Ectodermal cell (in vitro differentiated cells): ENCODE results near the gene IQCF5.

Experiments
- H3K27ac ChIP-seq: 2 replicates; pipeline ENCODE4 v1.7.0; 2013; ENCODE audit warnings: mild to moderate bottlenecking, low read depth, low read length; ENCODE audit not compliant: insufficient read depth, poor library complexity, severe bottlenecking
- H3K27me3 ChIP-seq: 2 replicates; pipeline ENCODE4 v1.7.0; 2013; ENCODE audit warnings: mild to moderate bottlenecking, low read length; ENCODE audit not compliant: insufficient read depth, control insufficient read depth, poor library complexity, severe bottlenecking
- H3K36me3 ChIP-seq: one replicate; pipeline ENCODE4 v1.7.0; 2013; ENCODE audit warnings: low read length; ENCODE audit not compliant: control insufficient read depth, insufficient read depth
- H3K4me1 ChIP-seq: one replicate; pipeline ENCODE4 v1.7.0; 2013; ENCODE audit warnings: low read length; ENCODE audit not compliant: control insufficient read depth, insufficient read depth
- H3K4me3 ChIP-seq: 2 replicates; pipeline ENCODE4 v1.7.0; 2013; ENCODE audit warnings: low read depth, low read length, control low read depth; ENCODE audit not compliant: insufficient read depth
- H3K9me3 ChIP-seq: 2 replicates; pipeline ENCODE4 v1.7.0; 2013; ENCODE audit warnings: mild to moderate bottlenecking, low read length, moderate library complexity; ENCODE audit not compliant: control insufficient read depth
- WGBS, 2 experiments: methylation state at CpG; one replicate each; pipeline ENCODE4 v1.1.7; 2013; ENCODE audit warnings: missing lambda C conversion rate in 2 of 2; 5-methylcytosine and 5-hydroxymethylcytosine counted together

IQCF5 gene

GRCh38 chr3:51894391-51894790 is 19.0 kb upstream of the IQCF5 start:
- H3K4me3 ChIP-seq, result no peak overlapping the region
- H3K27me3 ChIP-seq, result no peaks in the 10 kb centered on the region
- H3K27ac ChIP-seq, result no peak overlapping the region
- WGBS, 2 experiments, result 88 to 94% methylated on average over 4 of the region's 4 CpGs
- no peaks in the 10 kb centered on the region for H3K9me3 ChIP-seq
- H3K36me3 ChIP-seq, result no peaks in the 10 kb centered on the region
- no peaks in the 10 kb centered on the region for H3K4me1 ChIP-seq

GRCh38 chr3:51891242-51892039 is 16.0 kb upstream of the IQCF5 start:
- H3K36me3 ChIP-seq, result no peaks in the 10 kb centered on the region
- no peak overlapping the region for H3K27ac ChIP-seq
- WGBS, 2 experiments, result 85 to 87% methylated on average over 7 of the region's 7 CpGs
- H3K4me3 ChIP-seq, result no peak overlapping the region
- no peaks in the 10 kb centered on the region for H3K4me1 ChIP-seq
- H3K9me3 ChIP-seq, result no peaks in the 10 kb centered on the region
- no peaks in the 10 kb centered on the region for H3K27me3 ChIP-seq

GRCh38 chr3:51888463-51889105 is 13.2 kb upstream of the IQCF5 start:
- WGBS, 2 experiments, result 95 to 96% methylated on average over 12 of the region's 12 CpGs
- Histone ChIP-seq H3K27me3 (no peaks in the 10 kb centered on the region), H3K9me3 (no peaks in the 10 kb centered on the region), H3K36me3 (no peaks in the 10 kb centered on the region), H3K4me1 (no peaks in the 10 kb centered on the region), H3K4me3 (no peak overlapping the region), H3K27ac (no peak overlapping the region)

DNA sequence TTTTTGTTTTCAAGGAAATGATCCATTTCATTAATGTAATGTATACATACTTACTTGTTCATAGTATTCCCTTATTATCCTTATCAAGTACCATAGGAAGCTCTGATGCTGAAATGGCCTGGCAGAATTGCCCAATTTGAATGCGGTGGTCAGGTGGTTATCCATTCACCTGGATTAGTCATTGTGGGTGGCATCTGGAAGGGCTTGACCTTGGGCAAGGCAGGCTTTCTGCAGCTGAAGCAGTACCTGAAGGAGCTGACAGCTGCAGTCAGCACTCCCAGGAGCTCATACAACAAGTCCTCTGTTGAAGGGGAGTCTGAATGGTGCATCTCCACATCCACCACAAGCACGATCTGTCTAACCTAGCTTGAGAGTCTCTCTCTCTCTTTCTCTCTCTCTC is 12.2 kb upstream of the IQCF5 start:
- Histone ChIP-seq H3K27me3 (no peaks in the 10 kb centered on the region), H3K4me1 (no peaks in the 10 kb centered on the region), H3K27ac (no peak overlapping the region), H3K4me3 (no peak overlapping the region), H3K9me3 (no peaks in the 10 kb centered on the region), H3K36me3 (no peaks in the 10 kb centered on the region)
- 92 to 93% methylated on average over 2 of the region's 2 CpGs for WGBS, 2 experiments

DNA sequence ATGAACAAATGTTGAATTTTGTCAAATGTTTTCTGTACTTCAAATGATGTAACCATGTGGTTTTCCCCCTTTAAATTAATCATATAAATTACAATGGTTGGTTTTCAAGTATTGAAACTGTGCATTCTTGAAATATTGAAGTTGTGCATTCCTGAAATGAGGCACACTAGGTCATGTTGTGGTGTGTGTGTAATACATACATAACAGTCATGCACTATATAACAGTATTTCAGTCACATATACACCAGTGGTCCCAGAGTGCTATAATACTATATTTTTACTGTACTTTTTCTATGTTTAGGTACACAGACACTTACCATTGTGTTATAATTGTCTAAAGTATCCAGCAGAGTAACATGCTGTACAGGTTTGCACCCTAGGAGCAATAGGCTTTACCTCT is 11.0 kb upstream of the IQCF5 start:
- Histone ChIP-seq H3K27me3 (no peaks in the 10 kb centered on the region), H3K27ac (no peak overlapping the region), H3K4me1 (no peaks in the 10 kb centered on the region), H3K36me3 (no peaks in the 10 kb centered on the region), H3K4me3 (no peak overlapping the region), H3K9me3 (no peaks in the 10 kb centered on the region)

GRCh38 chr3:51879937-51880336 is 4.5 kb upstream of the IQCF5 start:
- Histone ChIP-seq H3K27me3 (no peaks in the 10 kb centered on the region), H3K36me3 (no peaks in the 10 kb centered on the region), H3K27ac (no peak overlapping the region), H3K4me3 (no peak overlapping the region), H3K4me1 (no peaks in the 10 kb centered on the region), H3K9me3 (no peaks in the 10 kb centered on the region)
- WGBS, 2 experiments, result 80% methylated on average over 1 of the region's 2 CpGs; no CpG with 5 or more reads in 1 of the 2 experiments

- Histone ChIP-seq H3K27me3 (no peaks in the 10 kb centered on the region), H3K36me3 (no peaks in the 10 kb centered on the region)
- WGBS, 2 experiments, result 82 to 86% methylated on average over 6 of the region's 6 CpGs
These were observed 785 bp upstream of the IQCF5 start for GRCh38 chr3:51876186-51876585.

DNA sequence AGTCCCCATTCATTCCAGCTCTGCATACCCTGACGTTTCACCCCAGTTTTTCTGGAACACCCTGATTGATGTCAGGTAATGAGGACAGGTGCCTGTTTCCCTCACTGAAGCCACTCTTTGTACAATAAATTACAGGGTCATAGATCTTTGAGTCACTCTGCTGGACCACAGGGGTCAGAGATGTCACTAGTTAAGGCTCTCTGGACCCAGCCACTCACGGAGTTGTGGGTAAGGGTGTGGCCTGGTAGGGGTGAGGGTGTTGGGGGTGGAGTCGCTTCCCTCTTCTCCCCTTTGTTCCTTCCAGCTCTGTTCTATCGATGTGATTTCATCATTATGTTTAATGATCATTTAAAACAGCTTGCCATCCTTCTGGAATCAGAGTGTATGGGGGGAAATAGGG is 512 bp downstream of the IQCF5 start:
- 88 to 93% methylated on average over 2 of the region's 4 CpGs for whole genome bisulfite sequencing, 2 experiments
- Histone ChIP-seq H3K9me3 (no peaks in the 10 kb centered on the region), H3K4me1 (no peaks in the 10 kb centered on the region), H3K4me3 (no peak overlapping the region), H3K27ac (no peak overlapping the region), H3K27me3 (no peaks in the 10 kb centered on the region), H3K36me3 (no peaks in the 10 kb centered on the region)

More at GRCh38 chr3:51876186-51876585, 785 bp upstream of the IQCF5 start:
- Histone ChIP-seq H3K9me3 (no peaks in the 10 kb centered on the region), H3K4me1 (no peaks in the 10 kb centered on the region), H3K27ac (no peak overlapping the region), H3K4me3 (no peak overlapping the region)

DNA sequence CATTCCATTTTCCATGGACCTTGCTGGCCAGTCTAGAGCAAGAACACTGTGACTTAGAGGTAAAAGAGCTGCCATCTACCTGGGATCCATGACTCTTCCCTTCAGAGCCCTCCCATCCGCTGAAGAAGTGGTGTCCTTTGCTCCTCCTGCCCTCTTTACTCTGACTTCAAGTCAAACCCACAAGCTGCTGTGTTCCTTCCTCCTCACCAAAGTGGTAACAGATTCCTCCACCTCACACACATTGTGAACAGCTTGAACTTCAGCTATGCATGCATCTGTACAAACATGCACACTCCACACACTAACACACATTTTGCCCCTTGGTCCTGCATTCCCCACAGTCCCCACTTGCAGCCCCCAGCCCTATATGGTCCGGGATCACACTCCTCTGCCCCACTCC is 990 bp downstream of the IQCF5 start:
- H3K36me3 ChIP-seq, result no peaks in the 10 kb centered on the region
- H3K27me3 ChIP-seq, result no peaks in the 10 kb centered on the region
- no peaks in the 10 kb centered on the region for H3K9me3 ChIP-seq
- no peak overlapping the region for H3K4me3 ChIP-seq
- H3K27ac ChIP-seq, result no peak overlapping the region
- WGBS, 2 experiments, result 88 to 92% methylated on average over 2 of the region's 2 CpGs
- H3K4me1 ChIP-seq, result no peaks in the 10 kb centered on the region

DNA sequence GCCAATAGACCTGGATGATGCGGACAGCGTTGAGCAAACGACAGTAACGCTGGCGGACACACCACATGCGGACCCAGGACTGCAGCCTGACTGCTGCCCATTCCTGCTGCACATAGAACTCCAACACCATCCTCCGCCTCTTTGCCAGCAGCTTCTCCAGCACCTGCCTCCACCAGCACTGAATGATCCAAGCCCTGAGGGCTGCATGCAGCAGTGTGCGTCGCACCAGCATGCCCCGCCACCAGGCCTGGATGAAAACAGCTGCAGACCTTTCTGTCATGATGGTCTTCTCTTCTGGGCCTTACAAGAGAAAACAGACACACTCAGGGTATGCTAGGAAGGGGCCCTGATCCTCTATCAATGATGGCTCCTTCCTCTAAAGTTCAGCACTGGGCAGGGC is 1.5 kb downstream of the IQCF5 start:
- Histone ChIP-seq H3K4me3 (no peak overlapping the region), H3K4me1 (no peaks in the 10 kb centered on the region), H3K36me3 (no peaks in the 10 kb centered on the region), H3K27ac (no peak overlapping the region), H3K27me3 (no peaks in the 10 kb centered on the region), H3K9me3 (no peaks in the 10 kb centered on the region)
- 94 to 96% methylated on average over 10 of the region's 10 CpGs for WGBS, 2 experiments
